ENCODE data around the gene ORAI3. TPM values are rescaled to one million over a fixed set of nuclear protein-coding genes. Genes with fewer than 3 reads are reported as not detected.

ORAI3 gene
- polyA plus RNA-seq, 1 of the 3 experiments (the other 2 are of a cell fraction): 29.0 TPM

DNA sequence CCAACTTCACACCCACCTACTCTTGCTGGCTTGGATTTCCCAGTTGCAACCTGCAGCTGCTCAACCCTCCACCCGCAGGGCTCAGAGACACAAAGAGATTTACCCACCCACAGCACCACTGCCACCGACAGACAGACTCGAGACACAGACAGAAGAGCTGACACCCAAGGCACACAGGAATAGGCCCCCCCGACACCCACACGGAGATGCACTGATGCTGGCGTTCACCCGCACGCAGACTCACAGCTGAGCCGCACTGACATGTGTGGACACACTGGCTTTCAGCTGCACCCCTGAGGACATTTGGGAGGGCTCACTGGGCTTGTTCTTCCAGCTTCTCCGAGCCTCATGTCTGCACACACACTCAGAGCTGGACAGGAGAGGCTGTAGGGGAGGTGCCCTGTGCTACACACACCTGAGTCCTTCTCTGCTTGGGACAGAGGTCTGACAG lies 53.4 kb downstream of the ORAI3 start (continued):
- TF ChIP-seq, protein P1, sequence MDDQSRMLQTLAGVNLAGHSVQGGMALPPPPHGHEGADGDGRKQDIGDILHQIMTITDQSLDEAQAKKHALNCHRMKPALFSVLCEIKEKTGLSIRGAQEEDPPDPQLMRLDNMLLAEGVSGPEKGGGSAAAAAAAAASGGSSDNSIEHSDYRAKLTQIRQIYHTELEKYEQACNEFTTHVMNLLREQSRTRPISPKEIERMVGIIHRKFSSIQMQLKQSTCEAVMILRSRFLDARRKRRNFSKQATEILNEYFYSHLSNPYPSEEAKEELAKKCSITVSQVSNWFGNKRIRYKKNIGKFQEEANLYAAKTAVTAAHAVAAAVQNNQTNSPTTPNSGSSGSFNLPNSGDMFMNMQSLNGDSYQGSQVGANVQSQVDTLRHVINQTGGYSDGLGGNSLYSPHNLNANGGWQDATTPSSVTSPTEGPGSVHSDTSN (IDR thresholded peaks at IDR 0.05): no peak
- TF ChIP-seq ELF1 (IDR thresholded peaks at IDR 0.05): no peak

DNA sequence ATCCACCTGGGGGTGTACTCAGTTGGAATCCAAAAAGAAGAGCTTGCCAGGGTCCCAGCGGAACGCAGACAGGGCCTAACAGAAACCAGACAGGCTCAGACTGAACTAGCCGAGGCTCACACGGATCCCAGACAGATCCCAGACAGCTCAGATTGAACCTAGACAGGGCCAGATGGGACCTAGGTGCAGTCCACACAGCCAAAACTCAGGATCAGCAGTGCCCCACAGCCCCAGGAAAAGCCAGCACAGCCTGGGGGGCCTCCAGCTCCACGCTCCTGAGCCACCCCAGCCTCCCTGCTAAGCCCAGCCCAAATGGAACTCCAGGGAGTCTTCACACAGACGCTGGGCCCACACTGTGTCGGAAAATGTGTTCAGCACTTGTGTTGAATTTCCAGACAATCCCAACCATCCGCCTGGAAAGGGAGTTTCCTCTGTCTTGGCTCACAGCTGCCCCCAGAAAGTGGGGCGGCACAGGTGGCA lies 54.0 kb downstream of the ORAI3 start:
- no peaks in the 10 kb centered on the region for H4K20me1 ChIP-seq (ENCODE audit: insufficient read depth)
- peaks cover 9 to 12% of the 10 kb centered on the region in 2 experiments; a peak in 3 of 4 replicates for H3K4me1 ChIP-seq (ENCODE audit: control insufficient read depth in 1 of 2, insufficient read depth in 2 of 2, low read depth in 1 of 2, low read length in 1 of 2)
- no peak overlapping the region for H3K4me3 ChIP-seq (ENCODE audit: low read depth in 2 of 2, low read length in 1 of 2)
- no peaks in the 10 kb centered on the region for H3K27me3 ChIP-seq (ENCODE audit: insufficient read depth)
- peaks cover 0 to 2% of the 10 kb centered on the region in 2 experiments for H3K36me3 ChIP-seq (replicated peaks in 1 of 2; ENCODE audit: control insufficient read depth in 1 of 2, insufficient read depth in 2 of 2, low read length in 1 of 2)
- 88% methylated on average over 7 of the region's 9 CpGs for WGBS (ENCODE audit: low lambda C conversion rate)
- H3K9ac ChIP-seq: no peak overlapping the region
- peaks cover 25% of the 10 kb centered on the region; the same call in 1 of the 2 replicates for H3K79me2 ChIP-seq (ENCODE audit: insufficient read depth)
- POLR2A ChIA-PET: no interaction called here
- CTCF ChIA-PET: interaction anchor here (0.8 to 2.6 kb wide), 3 partner anchors 18 to 440 kb away, joined by 3 to 16 read pairs (median 3); partner anchors contain the start of genes HSD3B7 and ZNF843
- H3K9me3 ChIP-seq: no peaks in the 10 kb centered on the region
- H3K9me2 ChIP-seq: no peaks in the 10 kb centered on the region
- H3K27ac ChIP-seq (ENCODE audit: low read depth in 2 of 2, low read length in 1 of 2): peak overlapping the region in 1 of 2 experiments; percentile 30; a peak in 1 of 4 replicates
- no peak overlapping the region for H2AFZ ChIP-seq (ENCODE audit: low read depth)
- no peak for TF ChIP-seq TEAD4 (IDR thresholded peaks at IDR 0.05; ENCODE audit: borderline replicate concordance, insufficient read depth)
- TF ChIP-seq EZH2phosphoT487 (IDR thresholded peaks at IDR 0.05; ENCODE audit: borderline replicate concordance, low read depth): no peak
- no peak for TF ChIP-seq FOXJ3 (CRISPR knock-in tag; IDR thresholded peaks at IDR 0.05)
- TF ChIP-seq, protein P2, sequence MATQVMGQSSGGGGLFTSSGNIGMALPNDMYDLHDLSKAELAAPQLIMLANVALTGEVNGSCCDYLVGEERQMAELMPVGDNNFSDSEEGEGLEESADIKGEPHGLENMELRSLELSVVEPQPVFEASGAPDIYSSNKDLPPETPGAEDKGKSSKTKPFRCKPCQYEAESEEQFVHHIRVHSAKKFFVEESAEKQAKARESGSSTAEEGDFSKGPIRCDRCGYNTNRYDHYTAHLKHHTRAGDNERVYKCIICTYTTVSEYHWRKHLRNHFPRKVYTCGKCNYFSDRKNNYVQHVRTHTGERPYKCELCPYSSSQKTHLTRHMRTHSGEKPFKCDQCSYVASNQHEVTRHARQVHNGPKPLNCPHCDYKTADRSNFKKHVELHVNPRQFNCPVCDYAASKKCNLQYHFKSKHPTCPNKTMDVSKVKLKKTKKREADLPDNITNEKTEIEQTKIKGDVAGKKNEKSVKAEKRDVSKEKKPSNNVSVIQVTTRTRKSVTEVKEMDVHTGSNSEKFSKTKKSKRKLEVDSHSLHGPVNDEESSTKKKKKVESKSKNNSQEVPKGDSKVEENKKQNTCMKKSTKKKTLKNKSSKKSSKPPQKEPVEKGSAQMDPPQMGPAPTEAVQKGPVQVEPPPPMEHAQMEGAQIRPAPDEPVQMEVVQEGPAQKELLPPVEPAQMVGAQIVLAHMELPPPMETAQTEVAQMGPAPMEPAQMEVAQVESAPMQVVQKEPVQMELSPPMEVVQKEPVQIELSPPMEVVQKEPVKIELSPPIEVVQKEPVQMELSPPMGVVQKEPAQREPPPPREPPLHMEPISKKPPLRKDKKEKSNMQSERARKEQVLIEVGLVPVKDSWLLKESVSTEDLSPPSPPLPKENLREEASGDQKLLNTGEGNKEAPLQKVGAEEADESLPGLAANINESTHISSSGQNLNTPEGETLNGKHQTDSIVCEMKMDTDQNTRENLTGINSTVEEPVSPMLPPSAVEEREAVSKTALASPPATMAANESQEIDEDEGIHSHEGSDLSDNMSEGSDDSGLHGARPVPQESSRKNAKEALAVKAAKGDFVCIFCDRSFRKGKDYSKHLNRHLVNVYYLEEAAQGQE (IDR thresholded peaks at IDR 0.05; ENCODE audit: low read depth, low read length): no peak
- no peak for TF ChIP-seq NRF1 (IDR thresholded peaks at IDR 0.05; ENCODE audit: low read depth, low read length)
- no peak for TF ChIP-seq GATA2 (CRISPR knock-in tag; IDR thresholded peaks at IDR 0.05)
- TF ChIP-seq, protein P3, sequence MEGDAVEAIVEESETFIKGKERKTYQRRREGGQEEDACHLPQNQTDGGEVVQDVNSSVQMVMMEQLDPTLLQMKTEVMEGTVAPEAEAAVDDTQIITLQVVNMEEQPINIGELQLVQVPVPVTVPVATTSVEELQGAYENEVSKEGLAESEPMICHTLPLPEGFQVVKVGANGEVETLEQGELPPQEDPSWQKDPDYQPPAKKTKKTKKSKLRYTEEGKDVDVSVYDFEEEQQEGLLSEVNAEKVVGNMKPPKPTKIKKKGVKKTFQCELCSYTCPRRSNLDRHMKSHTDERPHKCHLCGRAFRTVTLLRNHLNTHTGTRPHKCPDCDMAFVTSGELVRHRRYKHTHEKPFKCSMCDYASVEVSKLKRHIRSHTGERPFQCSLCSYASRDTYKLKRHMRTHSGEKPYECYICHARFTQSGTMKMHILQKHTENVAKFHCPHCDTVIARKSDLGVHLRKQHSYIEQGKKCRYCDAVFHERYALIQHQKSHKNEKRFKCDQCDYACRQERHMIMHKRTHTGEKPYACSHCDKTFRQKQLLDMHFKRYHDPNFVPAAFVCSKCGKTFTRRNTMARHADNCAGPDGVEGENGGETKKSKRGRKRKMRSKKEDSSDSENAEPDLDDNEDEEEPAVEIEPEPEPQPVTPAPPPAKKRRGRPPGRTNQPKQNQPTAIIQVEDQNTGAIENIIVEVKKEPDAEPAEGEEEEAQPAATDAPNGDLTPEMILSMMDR (IDR thresholded peaks at IDR 0.05): no peak
- TF ChIP-seq GABPA (IDR thresholded peaks at IDR 0.05; ENCODE audit: low read depth): no peak
- TF ChIP-seq RFX5 (IDR thresholded peaks at IDR 0.05; ENCODE audit: low read length): no peak
- TF ChIP-seq, protein P1 (IDR thresholded peaks at IDR 0.05): no peak
- H3K4me2 ChIP-seq: no peak overlapping the region
- DNase-seq: no peak
- H3F3A ChIP-seq (replicated peaks; ENCODE audit: insufficient read depth): peaks cover 21% of the 10 kb centered on the region
